ENCODE data around the gene ACAP3.

The ACAP3 gene

GRCh38 chr1:1284221-1285101 is 23.3 kb downstream of the ACAP3 start:
- no peak for DNase-seq

DNA sequence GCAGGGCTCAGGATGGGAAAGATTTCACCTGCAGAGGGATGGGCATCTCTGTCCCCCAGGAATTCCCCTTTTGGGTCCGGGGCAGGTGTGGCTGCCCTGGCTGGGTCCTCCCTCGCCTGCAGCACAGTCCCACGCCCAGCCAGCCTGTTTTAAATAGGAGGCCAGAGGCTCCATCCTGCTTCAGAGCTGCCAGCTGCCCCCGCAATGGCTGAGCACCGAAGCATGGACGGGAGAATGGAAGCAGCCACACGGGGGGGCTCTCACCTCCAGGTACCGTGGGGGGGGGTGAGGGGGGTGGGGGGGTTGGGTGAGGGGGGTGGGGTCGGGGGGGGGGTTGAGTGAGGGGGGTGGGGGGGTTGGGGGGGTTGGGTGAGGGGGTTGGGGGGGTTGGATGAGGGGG is 23.9 kb downstream of the ACAP3 start:
- DNase-seq: peak in 1 of 2 experiments; percentile 45

DNA sequence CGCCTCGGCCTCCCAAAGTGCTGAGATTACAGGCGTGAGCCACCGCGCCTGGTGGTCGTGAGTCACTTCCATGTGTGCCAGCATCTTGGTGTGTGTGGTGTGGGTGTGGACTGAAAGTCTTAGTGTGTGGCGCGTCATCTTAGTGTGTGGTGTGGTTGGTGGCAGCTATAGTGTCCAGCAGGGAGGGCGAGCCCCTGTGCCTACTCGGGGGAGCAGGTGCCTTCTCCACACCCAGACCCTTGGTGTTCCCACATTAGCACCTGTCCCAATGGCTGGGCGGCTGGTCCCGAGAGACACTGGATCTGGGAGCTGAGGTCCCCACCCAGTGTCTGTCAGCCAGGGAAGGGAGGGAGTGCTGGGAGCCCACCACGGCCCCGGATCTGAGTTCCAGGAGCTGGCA is 24.7 kb downstream of the ACAP3 start:
- no peak for DNase-seq

DNA sequence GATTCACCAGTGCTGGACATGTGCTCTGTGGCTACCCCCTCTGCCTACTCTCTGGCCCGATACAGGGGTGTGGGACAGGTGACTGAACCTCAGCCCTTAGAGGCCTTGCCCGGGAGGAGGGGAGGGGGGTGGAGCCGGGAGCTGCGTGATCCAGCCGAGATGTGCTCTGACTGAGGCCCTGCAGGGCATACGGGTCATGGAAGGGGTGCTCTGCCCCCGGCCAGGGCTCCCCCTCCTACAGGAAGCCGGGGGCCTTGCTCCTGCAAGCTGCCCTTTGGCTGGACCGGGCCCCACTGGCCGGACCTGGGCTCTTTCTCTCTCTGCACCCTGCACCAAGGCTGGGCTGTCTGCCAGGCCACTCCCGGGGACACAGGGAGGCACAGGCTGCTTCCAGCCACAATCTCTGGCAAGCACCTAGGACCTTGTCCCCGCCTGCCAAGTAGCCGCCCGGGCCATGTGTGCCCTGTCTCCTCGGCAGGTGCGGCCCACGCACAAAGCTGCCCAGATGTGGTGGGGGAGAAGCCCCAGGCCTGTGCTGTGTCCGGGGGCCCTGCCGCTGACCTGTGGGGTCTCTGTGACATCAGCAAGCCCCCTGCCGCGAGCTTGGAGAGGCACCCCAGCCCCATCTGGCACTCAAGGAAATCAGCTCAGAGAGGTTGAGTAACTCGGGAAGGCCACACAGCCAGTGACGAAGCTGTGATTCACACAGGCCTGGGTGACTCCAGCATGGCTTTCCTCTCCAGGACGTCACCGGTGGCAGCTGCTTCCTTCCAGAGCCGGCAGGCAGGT is 26.0 kb downstream of the ACAP3 start:
- DNase-seq: peak; percentile 46 to 73

DNA sequence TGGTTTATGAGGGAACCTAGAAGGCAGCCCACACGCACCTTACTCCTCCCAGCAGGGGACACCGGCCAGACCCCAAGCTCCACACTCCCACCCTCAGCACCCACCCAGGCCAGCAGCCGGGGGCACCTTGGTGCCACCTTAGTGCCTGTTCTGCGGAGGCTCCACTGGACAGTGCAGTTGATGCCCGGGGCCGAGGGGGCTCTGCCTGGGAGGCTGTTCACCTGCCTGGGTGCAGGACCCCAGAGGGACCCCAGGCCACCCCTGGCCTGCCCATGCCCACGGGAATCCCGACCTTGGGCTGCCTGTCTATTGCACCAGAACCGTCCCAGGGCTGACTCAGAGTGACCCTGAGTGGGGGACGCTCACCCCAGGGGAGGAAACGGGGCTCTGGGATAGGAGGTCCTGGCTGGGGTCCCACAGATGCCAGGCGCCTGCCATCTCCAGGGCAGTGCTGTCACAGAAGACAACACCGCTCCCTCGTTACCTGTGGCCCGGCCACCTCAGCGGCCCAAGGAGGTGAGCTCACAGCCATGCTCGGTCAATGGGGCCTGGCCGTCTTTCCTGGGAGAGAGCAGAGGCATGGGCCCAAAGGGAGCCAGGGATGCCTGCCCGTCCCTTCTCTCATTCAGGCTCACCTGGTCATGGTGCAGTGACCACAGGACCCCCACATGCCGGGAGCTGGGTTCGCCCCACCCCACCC is 26.8 kb downstream of the ACAP3 start:
- DNase-seq: no peak

- no peak for DNase-seq
Measured at GRCh38 chr1:1279028-1279427, 28.7 kb downstream of the ACAP3 start.

DNA sequence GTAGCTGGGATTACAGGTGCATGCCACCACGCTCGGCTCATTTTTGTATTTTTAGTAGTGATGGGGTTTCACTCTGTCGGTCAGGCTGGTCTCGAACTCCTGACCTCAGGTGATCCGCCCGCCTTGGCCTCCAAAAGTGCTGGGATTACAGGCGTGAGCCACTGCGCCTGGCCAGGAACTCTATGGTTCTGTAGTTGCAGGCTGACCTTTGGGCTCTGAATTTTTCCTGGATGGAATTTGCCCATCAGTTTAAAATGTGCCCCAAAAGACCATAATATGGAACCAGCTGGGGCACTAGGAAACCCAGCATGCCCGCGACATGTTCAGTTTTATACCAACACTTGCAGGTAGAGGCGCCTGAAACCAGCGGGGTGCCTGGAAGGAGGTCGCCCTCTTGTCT is 29.1 kb downstream of the ACAP3 start:
- DNase-seq: no peak

DNA sequence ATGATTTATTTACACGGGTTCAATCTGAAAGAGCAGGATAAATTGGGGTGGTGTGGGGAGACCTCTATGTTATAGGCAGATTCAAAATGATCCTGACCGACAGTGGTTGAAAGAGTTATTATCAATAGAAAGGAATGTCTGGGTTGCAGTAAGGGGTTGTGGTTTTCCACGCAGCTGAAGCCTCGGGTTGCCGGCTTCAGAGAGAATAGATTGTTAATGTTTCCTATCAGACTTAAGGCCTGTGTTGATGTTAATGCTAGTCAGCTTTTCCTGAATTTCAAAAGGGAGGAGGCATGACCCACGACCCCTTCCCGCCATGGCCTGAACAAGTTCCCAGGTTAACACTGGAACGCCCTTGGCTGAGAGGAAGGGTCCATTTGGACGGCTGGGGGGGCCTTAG is 31.9 kb downstream of the ACAP3 start:
- no peak for DNase-seq

GRCh38 chr1:1274931-1275431 is 32.7 kb downstream of the ACAP3 start:
- DNase-seq: no peak

DNA sequence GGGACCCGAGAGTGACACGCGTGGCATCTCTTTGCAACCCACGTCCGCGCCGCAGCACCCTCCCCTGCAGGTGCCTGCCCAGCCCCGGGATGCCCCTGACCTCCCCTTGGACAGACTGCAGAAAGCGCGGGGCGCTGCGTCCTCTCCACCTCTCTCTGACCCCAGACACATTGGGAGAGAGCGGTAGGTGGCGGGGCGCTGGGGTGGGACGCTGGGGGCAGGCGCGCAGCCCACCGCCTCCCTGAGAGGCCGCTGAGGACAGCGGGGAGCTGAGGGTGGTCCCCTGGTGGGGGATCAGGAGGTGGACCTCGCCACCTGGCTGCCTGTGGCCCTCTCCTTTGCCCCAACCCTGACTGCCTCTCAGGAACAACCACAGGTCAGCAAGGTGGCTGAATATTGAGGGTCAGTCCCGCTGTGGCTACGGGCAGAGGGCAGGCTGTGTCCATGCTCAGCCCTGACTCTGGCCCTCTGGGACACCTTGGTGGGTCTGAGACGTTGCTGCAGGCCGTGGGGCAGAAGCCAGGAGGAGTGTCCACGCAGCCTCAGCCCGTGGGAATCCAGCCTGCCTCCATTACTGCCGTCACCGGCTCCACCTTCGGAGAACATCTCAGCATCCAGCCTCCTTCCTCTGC is 33.3 kb downstream of the ACAP3 start:
- no peak for DNase-seq

DNA sequence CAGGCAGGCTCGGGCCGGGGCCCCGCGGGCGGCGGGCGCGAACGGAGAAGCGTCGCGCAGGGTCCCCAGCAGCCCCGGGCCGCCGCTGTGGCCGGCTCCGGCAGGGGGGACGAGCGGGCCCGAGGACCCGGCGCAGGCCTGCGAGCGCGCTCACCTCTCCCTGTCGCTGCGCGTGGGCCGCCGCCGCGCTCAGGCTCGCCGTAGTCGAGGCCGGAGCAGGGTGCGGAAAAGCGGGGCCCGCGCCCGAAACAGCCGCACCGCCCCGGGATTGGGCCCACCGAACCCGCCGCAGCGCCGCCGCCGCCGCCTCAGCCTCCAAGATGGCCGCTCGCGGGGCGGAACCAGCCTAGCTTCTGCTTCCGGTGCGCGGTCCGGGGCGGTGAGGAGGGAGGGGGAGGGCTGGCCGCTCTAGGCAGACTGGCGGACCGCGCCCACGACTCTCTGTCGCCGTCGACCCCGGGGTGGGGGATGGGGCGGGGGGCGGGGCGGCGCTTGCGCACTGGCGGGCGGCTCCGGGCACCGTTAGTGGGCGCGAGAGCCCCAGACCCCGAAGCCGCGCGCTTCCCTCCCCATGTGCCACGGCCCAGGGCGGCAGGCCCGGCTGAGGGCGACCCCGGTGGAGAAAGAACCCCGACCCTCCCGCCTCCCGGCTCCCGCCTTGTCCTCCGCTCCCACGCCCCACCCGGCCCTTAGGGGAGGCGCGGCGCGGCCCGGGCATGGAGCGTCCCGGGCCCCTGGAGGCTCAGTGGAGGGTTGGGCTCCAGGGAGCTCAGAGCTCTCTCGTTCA is 34.0 kb downstream of the ACAP3 start, which contains the start of gene UBE2J2:
Gene UBE2J2 (minus strand): TSS at position 343 of the 787 bp plus-strand sequence. CDS start 5,862 bp downstream, outside the sequence.
- DNase-seq: peak; percentile 65 to 86

DNA sequence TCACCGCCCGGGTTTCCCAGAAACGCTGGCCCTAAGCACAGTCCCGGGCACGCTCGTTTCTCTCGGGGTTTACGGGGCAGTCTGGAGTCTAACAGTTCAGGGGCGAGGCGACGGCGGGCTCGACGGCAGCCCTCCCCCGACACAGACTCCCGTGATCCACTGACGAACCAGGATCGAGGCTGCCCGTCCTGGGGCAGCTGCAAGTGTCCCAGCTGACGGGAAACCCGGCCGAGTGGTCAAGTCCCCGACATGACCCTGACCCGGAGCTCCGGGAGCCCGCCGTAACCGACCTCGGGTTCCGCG is 34.6 kb downstream of the ACAP3 start:
- DNase-seq: no peak

DNA sequence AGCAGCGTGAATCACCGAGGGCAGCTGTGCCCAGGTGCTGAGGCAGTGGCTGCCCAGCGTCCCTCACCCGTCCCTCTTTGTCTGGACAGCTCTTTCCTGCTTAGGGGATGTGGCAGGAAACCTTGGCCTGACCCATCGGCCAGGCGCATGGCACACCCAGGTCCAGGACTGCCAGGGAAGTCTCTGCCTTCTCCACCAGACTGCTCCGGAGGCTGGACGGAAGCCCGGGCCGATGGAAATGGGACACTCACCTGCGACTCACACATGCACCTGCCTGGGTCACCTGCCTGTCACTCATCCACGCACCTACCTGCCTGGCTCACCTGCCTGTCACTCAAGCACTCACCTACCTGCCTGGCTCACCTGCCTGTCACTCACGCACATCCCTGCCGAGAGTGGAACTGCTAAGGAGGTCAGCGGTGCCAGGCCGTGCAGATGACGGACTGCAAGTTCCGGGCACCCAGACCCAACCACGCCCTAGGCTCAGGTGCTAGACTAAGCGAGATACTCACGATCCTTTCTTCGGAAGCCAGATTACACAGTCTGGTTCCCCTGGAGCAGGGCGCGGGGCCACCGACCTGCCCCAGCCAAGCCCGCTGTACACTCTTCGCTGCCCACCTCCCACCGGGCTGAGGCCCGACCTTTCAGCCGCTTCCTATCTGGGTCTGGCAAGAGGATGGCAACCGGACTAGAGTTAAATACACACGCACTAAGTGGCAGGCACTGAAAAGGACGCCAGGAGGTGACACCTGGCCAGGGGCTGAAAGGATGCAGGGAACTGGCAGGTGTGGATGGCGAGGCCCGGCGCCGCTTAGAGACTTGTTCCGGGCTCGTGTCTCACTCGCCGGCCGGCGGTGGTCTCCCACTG is 35.2 kb downstream of the ACAP3 start:
- DNase-seq: no peak

GRCh38 chr1:1270813-1271212 is 36.9 kb downstream of the ACAP3 start:
- no peak for DNase-seq

DNA sequence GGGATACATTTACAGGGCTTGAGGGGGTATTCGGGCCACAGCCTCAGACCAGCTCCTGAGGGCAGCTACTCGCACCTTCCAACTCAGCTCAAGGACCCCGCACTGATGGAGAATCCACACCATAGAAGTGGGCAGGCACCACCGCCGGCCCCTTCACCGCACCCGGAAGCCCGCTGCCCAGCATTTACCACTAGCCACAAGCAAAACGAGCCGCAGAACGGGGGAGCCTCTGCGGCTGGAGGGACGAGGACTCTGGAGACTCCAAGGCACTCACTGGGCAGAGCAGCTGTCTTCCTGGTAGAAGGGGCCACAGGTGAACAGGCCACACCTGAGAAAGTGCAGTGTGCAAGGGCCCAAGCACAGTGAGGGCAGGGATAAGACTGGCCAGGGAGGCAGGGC is 39.4 kb downstream of the ACAP3 start:
- no peak for DNase-seq

DNA sequence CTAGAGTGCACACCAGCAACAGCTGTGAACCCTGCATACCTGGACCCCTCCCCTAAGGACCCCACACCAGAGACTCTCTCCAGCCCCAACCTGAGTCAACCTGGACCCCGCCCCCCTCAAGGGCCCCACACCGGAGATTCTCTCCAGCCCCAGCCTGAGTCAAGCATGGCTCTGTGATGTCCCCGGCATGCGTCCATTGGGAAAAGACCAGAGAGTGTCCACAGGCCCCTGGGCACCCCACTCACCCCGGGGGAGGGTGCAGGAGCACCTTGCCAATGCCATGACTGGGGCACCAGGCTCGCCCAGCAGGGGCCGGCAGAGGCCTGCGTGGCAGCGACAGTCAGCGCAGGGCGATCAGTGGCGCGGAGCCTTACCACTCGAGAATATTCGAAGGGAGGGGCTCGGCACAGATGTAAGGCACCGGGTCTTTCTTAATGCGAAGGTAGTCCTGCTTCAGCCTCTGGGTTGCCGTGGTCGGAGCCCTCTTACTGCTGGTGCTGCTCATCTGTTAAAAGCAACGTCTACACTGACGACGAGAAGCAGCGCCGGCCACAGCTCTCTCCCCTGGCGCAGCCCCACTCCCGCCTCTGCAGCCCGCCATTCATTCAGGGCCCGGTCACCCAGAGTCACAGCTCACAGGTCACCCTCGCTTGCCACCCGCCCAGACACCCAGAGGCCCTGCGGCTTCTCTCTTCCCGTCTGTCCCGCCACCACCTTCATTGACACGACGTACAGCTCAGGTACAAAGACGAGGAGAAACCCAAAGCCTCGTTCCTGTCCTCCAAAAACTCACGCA is 40.0 kb downstream of the ACAP3 start:
- no peak for DNase-seq

DNA sequence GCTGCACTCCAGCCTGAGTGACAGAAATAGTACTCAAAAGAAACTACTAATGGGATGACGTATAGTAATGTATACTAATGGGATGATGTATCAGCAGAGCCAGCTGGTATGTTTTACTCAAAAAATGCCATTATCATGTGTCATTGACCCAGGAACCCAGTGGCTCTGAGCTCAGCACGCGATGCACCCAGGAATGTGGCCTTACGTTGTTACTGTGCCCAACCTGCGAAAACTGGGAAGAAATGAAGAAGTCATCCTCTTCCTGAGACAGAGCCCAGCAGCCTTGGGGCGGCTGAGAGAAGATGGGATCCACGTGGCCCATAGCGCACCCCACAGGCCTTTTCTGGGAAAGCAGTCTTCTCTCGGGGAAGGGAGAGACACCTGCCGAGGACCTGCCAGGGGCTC is 42.9 kb downstream of the ACAP3 start:
- DNase-seq: no peak

DNA sequence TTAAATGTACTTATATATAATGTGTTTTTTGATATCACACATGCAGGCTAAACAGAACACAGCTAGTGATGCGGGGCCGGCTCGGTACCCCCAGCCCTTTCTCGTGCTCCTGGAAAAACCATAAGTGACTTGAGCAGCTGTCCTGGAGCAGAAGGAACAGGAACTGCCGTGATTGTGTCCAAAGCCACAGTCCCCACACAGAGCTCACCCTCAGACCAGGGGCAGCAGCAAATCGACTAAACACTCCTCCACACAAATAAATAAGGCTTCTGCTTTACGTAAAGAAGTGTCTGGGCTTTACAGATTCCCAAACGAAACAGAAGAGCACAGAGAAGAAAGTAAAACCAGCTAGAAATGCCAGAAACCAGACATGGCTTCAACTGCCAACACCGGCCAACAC is 43.7 kb downstream of the ACAP3 start:
- DNase-seq: no peak

- no peak for DNase-seq
Measured at GRCh38 chr1:1262758-1263157, 45.0 kb downstream of the ACAP3 start.

- no peak for DNase-seq
Measured at GRCh38 chr1:1262071-1262470, 45.7 kb downstream of the ACAP3 start.

Data from SHP77 (cell line).